AG04449 (cell line): ENCODE data around the gene KCNK2.

Experiments used
- CTCF ChIA-PET: fragments of 350-600 bp; formaldehyde crosslinking; extraction: SDS; loops from one replicate; lab custom pipeline; 2021; ENCODE audit warnings: antibody characterized with exemption; lab: Yijun Ruan, JAX
- POLR2A ChIA-PET: fragments of 400-600, 350-600 bp; formaldehyde crosslinking; extraction: SDS; loops from one replicate; lab custom pipeline; 2020; ENCODE audit warnings: antibody characterized with exemption, inconsistent platforms; lab: Yijun Ruan, JAX
- DNase-seq: peaks from one replicate; pipeline ENCODE4 v3.0.0-alpha.2; 2010; ENCODE audit warnings: low read depth, low spot score
- H3K4me3 ChIP-seq: 2 replicates; pipeline ENCODE4 v1.5.1; 2011; ENCODE audit warnings: low read depth, mild to moderate bottlenecking, control low read depth, low read length
- TF ChIP-seq, protein P1 (sequence below): IDR thresholded peaks from one replicate; pipeline ENCODE4 v1.5.1; 2011; ENCODE audit warnings: mild to moderate bottlenecking, moderate library complexity, low read length, control low read depth, inconsistent platforms; ENCODE audit not compliant: insufficient read depth; ENCODE audit errors: missing control alignments

KCNK2 gene

GRCh38 chr1:215250913-215251312 is 168.4 kb downstream of the KCNK2 start:
- ChIA-PET POLR2A (no interaction called here), CTCF (no interaction called here)
- H3K4me3 ChIP-seq: no peak overlapping the region
- TF ChIP-seq, protein P1, sequence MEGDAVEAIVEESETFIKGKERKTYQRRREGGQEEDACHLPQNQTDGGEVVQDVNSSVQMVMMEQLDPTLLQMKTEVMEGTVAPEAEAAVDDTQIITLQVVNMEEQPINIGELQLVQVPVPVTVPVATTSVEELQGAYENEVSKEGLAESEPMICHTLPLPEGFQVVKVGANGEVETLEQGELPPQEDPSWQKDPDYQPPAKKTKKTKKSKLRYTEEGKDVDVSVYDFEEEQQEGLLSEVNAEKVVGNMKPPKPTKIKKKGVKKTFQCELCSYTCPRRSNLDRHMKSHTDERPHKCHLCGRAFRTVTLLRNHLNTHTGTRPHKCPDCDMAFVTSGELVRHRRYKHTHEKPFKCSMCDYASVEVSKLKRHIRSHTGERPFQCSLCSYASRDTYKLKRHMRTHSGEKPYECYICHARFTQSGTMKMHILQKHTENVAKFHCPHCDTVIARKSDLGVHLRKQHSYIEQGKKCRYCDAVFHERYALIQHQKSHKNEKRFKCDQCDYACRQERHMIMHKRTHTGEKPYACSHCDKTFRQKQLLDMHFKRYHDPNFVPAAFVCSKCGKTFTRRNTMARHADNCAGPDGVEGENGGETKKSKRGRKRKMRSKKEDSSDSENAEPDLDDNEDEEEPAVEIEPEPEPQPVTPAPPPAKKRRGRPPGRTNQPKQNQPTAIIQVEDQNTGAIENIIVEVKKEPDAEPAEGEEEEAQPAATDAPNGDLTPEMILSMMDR: no peak
- DNase-seq: no peak

DNA sequence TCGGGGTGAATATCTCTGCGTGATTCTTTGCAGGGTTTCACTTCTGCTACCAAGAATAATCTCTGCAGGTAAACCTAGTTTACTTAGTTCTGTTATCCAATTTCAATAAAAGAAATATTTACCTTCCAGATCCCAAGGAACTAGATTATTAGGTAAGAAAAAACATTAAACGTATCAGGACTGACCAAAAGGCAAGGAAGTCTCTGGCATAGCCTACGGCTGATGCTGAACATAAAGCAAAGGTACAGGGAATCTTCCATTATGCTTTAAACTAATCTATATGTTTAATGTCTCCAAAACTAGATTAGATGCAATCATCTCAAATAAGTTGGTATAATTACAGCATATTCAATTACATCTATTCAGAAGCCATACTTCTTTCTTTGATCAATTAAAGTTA is 168.9 kb downstream of the KCNK2 start:
- no peak for DNase-seq
- ChIA-PET POLR2A (no interaction called here), CTCF (no interaction called here)
- no peak overlapping the region for H3K4me3 ChIP-seq
- TF ChIP-seq, protein P1: no peak

DNA sequence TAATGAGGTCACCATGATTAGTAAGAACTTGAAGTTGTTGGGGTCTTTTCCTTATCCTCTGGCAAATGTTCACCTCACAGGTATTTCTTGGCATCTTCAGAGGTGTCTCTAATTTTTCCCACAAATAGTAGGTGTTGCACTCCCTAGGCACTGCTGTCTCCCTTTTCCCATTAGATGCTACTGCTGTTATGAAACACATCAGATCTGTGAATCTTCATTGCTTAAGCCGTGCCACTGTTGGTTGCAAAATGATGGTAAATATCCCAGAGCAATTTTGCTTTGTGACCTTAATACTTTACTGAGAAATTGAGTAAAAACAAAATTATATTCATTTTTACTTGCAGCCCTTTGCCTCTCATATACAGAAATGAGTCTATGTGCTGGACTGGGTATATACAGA is 169.6 kb downstream of the KCNK2 start:
- no peak overlapping the region for H3K4me3 ChIP-seq
- TF ChIP-seq, protein P1: no peak
- DNase-seq: no peak
- CTCF ChIA-PET: no interaction called here
- POLR2A ChIA-PET: no interaction called here

- TF ChIP-seq, protein P1: no peak
- no peak for DNase-seq
- CTCF ChIA-PET: interaction anchor here (1.0 to 1.2 kb wide), 2 partner anchors 14 to 266 kb away, joined by 3 read pairs; no protein-coding TSS in a partner anchor
- POLR2A ChIA-PET: no interaction called here
- no peak overlapping the region for H3K4me3 ChIP-seq
Observed at GRCh38 chr1:215256936-215257679, 174.6 kb downstream of the KCNK2 start.

GRCh38 chr1:215260711-215261110 is 178.2 kb downstream of the KCNK2 start:
- no peak overlapping the region for H3K4me3 ChIP-seq
- TF ChIP-seq, protein P1: no peak
- DNase-seq: no peak
- CTCF ChIA-PET: no interaction called here
- POLR2A ChIA-PET: no interaction called here

DNA sequence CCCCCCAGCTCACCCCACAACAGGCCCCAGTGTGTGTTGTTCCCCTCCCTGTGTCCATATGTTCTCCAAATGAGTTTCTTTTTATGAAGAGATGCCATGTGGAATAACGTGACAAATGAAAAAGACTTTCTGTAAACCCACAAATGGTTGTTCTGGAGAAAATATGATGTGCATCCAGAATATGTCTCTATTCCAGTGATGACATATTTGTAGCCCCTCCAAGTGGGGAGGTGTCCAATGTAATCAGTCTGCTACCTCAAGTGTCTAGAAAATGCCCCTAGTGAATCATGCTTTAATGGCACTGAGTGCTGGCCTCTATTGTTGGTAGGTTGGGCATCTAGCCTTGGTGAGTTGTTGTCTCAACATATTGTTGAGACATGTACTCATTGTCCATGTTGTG is 179.6 kb downstream of the KCNK2 start:
- ChIA-PET POLR2A (no interaction called here), CTCF (no interaction called here)
- no peak for DNase-seq
- H3K4me3 ChIP-seq: no peak overlapping the region
- TF ChIP-seq, protein P1: no peak
